NCI-H1436 (cell line): ENCODE measurements around the gene GNB1.
A peak's percentile ranks its signal among the peaks of the same experiment; 100 is the strongest.
"Not testable (repeated sequence)": the region's sequence is repeated elsewhere in the genome, so short reads cannot be mapped to it uniquely, and the experiment has no call there.

ENCODE experiments used
- DNase-seq: peaks from one replicate; lab custom pipeline; 2025; lab: John Stamatoyannopoulos, UW

The GNB1 gene

GRCh38 chr1:1858382-1859086, 32.4 kb downstream of the GNB1 start:
- DNase-seq, result no peak

DNA sequence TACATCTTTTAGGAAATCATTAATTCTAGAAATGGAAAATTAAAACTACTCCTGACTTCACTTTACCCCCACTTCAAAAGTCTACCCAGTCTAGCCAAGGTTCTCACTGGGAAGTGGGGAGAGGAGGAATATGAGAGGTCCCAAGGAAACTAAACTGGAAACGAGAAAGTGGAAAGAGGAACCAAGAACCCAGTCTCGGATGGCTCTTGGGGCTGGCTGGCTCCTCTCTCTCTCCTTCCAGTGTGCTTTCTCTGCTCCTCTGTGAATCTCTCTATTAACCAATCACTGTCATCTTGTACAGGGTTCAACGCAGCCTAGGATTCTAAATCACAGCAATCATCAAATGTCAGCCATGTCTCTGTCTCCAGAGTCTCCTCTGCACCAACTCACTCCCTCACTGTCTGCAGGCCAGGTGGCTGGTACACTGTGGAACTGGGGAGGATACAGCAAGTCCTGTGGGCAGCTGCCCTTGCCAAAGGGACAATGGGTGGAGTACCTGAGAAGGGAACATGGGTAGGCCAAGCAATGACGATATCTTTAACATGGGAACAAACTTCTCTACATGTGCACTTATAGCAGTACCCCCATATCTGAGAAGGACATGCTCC, 33.7 kb downstream of the GNB1 start:
- no peak for DNase-seq

DNA sequence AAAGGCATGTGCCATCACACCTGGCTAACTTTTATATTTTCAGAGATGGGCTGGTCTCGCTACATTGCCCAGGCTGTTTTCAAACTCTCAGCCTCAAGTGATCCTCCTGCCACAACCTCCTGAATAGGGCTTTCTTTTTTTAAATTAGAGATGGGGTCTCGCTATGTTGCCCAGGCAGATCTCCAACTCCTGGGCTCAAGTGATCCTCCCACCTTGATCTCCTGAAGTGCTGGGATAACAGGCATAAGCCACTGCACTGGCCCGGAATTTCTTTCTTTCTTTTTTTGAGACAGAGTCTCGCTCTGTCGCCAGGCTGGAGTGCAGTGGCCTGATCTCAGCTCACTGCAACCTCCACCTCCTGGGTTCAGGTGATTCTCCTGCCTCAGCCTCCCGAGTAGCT, 34.7 kb downstream of the GNB1 start:
- DNase-seq, result not testable (repeated sequence)

DNA sequence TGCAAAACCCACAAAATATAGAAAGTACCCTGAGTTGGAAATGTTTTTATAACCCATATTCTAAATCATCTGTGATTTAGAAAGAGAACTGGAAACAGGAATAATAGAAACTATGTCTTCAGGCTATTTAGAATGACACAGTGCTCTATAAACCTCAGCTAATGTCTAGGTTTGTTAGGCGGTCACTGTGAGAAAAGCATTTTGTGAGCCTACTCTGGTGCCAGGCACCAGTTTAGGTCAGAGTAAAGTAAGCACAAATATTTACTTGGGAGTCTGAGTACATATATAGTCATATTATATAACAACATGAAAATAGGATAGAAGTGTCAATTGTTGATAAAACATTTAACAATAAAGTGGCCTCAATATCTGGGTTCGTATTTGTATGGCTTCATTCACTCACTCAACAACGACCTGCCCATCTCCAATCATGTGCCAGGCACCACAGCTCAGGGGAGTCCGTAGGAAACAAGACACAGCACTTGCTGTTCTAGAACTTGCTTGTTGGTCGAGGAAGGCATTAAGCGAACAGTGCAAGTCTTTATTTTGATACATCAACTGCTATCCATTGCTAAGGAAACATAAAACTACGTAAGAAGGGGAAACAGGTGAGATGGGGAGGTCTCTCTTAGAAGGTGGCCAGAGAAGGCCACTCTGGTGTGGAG, 37.2 kb downstream of the GNB1 start:
- no peak for DNase-seq

DNA sequence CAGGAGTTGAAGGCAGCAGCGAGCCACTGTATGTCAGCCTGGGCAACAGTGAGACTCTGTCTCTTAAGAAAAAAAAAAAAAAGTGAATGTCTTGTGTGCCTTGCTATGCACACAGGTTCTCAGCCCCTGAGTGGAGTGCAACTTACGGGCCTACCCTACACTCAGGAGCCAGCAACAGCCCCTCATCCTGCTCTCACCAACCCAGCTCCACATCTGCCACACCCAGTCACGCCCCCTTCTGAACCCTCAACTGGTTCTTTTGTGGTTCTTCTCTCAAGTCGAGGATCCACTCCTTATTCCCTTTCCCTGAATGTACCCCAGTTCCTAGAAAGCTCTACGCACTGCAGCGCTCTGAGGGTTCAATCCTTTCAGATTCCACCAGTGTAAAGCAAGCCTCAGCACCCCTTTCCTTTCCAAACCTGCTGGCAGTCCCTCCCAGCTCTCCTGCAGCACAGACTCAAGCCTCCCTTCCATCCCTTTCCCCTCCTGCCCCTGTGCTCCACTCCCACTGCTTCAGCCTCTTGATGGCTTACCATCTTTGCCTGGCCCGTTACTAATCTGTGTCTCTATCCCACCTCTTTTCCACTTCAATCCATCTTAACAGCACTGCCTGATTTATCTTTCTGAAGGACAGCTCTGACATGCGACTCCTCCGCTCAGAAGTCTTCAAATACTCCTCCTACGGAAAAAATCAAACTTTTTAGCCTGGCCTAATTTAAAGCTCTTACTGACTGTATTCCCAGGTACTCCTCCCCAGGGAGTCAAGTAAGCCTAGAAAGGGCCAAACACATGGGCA, 38.1 kb downstream of the GNB1 start:
- no peak for DNase-seq

- DNase-seq, result no peak
Measured at GRCh38 chr1:1847890-1848289, 43.0 kb downstream of the GNB1 start.

- no peak for DNase-seq
Measured at GRCh38 chr1:1847061-1847850, 43.6 kb downstream of the GNB1 start.

DNA sequence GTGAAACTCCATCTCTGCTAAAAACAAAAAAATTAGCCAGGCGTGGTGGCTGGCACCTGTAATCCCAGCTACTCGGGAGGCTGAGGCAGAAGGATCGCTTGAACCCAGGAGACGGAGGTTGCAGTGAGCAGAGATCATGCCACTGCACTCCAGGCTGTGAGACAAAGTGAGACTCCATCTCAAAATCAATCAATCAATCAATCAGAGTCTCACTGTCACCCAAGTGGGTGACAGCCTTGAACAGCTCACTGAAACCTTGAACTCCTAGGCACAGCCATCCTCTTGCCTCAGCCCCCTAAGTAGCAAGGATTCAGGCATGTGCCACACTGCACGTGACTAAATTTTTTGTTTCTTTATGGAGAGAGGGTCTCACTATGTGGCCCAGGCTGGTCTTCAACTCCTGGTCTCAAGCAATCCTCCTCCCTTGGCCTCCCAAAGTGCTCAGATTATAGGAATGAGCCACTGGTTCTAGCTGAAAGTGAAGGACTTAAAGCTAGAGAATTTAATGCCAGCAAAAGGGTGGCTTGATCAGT, 44.4 kb downstream of the GNB1 start:
- DNase-seq, result no peak

DNA sequence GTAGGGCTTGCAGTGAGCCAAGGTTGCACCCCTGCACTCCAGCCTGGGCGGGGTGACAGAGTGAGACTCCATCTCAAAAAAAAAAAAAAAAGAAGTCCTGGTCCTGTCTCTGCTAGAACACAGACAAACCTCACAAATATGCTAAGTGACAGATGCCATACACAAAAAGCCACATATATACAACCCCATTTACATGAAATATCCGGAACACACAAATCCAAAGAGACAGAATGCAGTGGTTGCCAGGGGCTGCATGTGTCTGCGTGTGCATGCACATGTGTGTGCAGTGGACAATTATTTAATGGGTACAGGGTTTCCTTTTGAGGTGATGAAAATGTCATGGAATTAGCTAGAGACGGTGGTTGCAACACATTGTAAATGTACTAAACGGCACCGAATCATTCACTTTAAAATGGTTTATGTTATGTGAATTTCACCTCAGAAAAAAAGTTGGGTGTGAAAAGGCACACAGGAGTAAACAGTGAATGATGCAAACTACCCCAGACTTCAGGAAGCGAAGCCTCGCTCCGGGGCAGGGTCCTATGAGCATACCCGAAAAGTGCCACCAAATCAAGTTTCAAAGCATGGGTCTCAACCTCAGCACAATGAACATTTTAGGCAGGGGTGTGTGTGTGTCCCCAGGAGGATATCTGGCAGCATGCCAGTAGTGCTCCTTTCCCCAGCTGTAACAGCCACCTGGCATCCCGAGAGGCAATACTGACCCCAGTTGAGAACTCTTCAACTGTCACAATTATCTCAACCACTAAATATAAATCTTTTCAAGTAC, 48.3 kb downstream of the GNB1 start:
- peak; percentile 64 for DNase-seq

DNA sequence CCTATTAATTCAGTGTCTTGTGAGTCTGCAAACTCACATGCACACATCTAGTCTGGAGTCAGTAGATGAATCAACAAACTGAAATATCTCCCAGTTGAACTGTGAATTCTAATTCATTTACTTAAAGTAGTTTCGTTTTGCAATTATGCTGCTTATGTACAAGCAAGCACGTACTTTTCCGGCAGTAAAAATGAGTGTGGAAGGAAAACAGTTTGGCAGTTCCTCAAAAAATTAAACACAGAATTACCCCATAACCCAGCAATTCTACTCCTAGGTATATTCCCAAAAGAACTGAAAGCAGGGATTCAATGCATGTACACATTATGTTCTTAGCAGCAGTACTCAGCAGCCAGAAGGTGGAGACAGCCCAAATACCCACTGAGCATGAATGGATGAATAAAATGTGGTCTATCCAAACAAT, 49.3 kb downstream of the GNB1 start:
- DNase-seq, result no peak

DNA sequence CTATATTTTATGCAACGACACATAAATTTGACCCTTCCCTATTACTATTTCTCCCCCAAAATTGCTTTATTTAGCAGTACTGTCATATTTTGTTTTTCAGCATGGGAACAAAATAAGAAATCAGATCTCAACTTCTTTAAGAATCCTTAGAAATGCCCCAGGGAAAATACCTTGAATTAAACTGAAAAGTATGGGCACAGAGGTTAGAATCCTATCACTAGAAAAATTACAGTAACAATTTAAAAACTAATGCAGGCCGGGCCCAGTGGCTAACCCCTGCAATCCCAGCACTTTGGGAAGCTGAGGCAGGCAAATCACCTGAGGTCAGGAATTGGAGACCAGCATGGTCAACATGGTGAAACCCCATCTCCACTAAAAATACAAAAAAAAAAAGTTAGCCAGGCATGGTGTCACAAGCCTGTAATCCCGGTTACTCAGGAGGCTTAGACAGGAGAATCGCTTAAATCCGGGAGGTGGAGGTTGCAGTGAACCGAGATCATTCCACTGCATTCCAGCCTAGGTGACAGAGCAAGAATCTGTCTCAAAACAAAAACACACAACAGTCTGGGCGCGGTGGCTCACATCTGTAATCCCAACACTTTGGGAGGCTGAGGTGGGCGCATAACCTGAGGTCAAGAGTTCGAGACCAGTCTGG, 51.4 kb downstream of the GNB1 start:
- DNase-seq, result no peak

- DNase-seq, result no peak
Measured at GRCh38 chr1:1836119-1836518, 54.8 kb downstream of the GNB1 start.

GRCh38 chr1:1835546-1835945, 55.3 kb downstream of the GNB1 start:
- no peak for DNase-seq

GRCh38 chr1:1833916-1834325, 57.0 kb downstream of the GNB1 start:
- DNase-seq, result no peak

DNA sequence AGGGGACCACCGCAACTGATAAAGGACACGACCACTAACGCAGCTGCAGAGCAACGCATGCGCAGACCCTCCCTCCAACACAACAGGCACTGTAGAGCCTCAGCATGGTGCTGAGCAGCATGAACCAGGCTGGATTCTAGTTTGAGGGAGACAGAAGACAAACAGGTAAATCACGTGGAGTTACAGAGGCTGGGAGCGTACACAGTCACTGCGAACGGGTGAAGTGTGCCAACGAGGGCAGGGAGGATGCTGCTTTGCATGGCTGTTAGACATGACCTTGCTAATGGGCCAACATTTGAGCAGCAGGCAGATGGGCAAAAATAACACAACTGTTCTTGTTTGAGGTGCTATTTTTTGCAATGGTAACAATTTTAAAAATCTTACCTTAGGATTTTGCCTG, 57.4 kb downstream of the GNB1 start:
- DNase-seq, result no peak

- DNase-seq, result no peak
Measured at GRCh38 chr1:1832820-1833219, 58.1 kb downstream of the GNB1 start.

DNA sequence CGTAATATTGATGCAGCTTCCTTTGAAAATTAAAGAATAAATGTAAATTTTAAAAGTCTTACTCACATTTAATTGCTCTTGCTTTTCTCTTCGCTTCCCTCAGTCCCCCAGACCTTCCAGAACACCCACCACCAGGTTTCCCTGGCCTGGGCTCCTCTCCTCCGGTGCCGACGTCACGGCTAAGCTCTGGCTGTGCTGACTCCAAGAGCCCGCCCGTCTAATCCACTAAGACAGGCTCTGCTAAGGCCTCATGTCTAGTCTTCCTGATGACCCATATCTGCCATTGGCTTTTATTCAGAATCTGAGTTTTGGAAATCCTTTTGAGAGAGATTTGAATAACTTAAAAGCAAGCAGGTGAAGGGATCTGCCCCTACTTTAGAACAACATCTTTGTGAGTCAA, 58.7 kb downstream of the GNB1 start:
- DNase-seq, result no peak

GRCh38 chr1:1827089-1827848, 63.6 kb downstream of the GNB1 start:
- no peak for DNase-seq

- DNase-seq, result peak; percentile 59
Measured at GRCh38 chr1:1826356-1827088, 64.4 kb downstream of the GNB1 start.
